HepG2 (cell line): ENCODE measurements around the gene MAGI1.

Source experiments
- AGO2 ChIP-seq: fragments of 200-400 bp; formaldehyde crosslinking; optimal IDR thresholded peaks from 2 replicates; pipeline ENCODE3; 2017; ENCODE audit warnings: mild to moderate bottlenecking, low read depth, low read length, moderate library complexity
- FOSL2 ChIP-seq: sonication (generic); formaldehyde crosslinking; IDR thresholded peaks from 2 replicates; pipeline ENCODE4 v1.4.0; 2020; ENCODE audit warnings: missing genetic modification reagents
- IRF1 ChIP-seq: sonication (generic); formaldehyde crosslinking; IDR thresholded peaks from 2 replicates; pipeline ENCODE4 v1.4.0; 2020; ENCODE audit warnings: low read depth, mild to moderate bottlenecking, missing genetic modification reagents
- IRF9 ChIP-seq: sonication (generic); formaldehyde crosslinking; IDR thresholded peaks from 2 replicates; pipeline ENCODE4 v1.8.0; 2022; ENCODE audit warnings: missing genetic modification reagents, mild to moderate bottlenecking, borderline replicate concordance
- RFX1 ChIP-seq: fragments of 450-650 bp; IDR thresholded peaks from 2 replicates; pipeline ENCODE4 v1.6.1; 2017
- THYN1 ChIP-seq: sonication (generic); formaldehyde crosslinking; IDR thresholded peaks from 2 replicates; pipeline ENCODE4 v1.8.1; 2023; ENCODE audit warnings: low read depth, mild to moderate bottlenecking, moderate library complexity, missing genetic modification reagents, borderline replicate concordance
- TP53 ChIP-seq: sonication (generic); formaldehyde crosslinking; conservative IDR thresholded peaks from 2 replicates; pipeline ENCODE4 v1.4.0; 2020; ENCODE audit warnings: missing genetic modification reagents
- ZXDC ChIP-seq: sonication (generic); formaldehyde crosslinking; IDR thresholded peaks from 2 replicates; pipeline ENCODE4 v1.5.0; 2020; ENCODE audit warnings: mild to moderate bottlenecking, missing genetic modification reagents

- TF ChIP-seq FOSL2: no peak
- TF ChIP-seq TP53 (CRISPR knock-in tag): no peak
- no peak for TF ChIP-seq IRF9 (CRISPR knock-in tag)
- no peak for TF ChIP-seq ZXDC (CRISPR knock-in tag)
- TF ChIP-seq THYN1 (CRISPR knock-in tag): no peak
- TF ChIP-seq AGO2: no peak
- no peak for TF ChIP-seq RFX1
- no peak for TF ChIP-seq IRF1 (CRISPR knock-in tag)
These were observed 593.0 kb downstream of the MAGI1 start for GRCh38 chr3:65445573-65446169.
